HL-60/S4 treated with retinoic acid at 250 ng/mL for 4 days and 3 days (cell line): ENCODE results near the gene F2RL2.
"Not testable (repeated sequence)": the region's sequence is repeated elsewhere in the genome, so short reads cannot be mapped to it uniquely, and the experiment has no call there.

Experiments
- in situ Hi-C: fragments of 300-500 bp; cut with MboI; formaldehyde crosslinking; loops from 2 replicates; pipeline ENCODE4 v1.7.0; 2022; ENCODE audit warnings: low sequenced_read_pairs

F2RL2 gene

DNA sequence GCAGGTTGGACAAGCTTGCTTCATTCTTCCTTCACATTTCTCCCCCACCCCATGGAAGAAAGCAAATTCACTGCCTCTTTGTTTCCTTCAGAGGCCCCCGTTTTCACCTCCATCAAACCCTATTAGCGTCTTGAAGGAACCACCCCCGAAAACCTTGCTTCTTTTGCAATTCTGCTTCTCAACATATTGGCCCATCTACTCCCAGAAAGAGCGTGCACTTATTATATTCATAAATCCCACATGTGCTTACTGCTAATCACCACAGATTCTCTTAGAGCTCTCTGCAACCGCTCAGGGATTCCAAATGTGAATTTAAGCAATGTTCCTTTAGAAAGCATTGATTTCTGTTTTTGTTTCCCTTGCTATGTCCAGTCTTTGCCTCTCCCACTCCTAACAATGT, 1.1 kb downstream of the F2RL2 start:
- in situ Hi-C loops: no loop called here

DNA sequence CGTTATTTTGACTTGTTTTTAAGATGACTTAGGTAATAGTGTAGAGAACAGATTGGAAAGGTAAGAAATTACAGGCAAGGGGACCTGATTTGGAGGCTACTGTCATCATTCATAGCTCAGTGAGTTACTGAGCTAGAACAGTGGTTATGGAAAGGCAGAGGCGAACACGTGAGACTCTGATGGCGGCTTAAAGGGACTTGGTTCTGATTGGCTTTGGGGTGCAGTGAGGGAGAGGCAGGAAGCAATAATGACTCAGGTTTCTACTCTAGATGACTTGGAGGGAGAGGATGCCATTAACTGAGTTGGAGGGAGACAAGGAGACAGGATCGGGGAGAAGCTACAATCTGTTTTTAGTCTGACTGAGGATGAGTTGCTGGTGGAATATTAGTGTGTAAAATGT, 3.0 kb downstream of the F2RL2 start:
- in situ Hi-C loops: no loop called here

GRCh38 chr5:76617675-76618074, 5.5 kb downstream of the F2RL2 start:
- in situ Hi-C loops: no loop called here

- in situ Hi-C loops: no loop called here
Observed at GRCh38 chr5:76617229-76617628, 6.0 kb downstream of the F2RL2 start.

DNA sequence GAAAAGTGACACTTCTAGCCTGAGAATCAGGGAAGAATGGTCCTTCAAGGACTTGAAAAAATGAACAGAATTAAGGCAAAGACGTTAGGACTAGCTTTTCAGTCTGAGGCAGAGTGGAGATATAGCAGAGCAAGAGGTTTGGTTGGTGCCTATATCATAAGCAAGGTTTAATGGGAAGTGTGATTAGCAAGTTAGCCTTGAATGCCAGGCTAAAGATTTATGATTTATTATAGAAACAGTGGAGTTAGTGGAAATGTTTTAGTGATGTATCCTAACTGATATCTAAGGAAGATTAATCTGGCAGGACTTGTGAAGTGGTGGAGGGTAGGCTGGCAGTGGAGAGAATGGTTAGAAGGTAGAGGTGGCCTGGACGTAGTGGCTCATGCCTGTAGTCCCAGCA, 7.0 kb downstream of the F2RL2 start:
- in situ Hi-C loops: no loop called here

- in situ Hi-C loops: no loop called here
Observed at GRCh38 chr5:76615759-76616158, 7.4 kb downstream of the F2RL2 start.

DNA sequence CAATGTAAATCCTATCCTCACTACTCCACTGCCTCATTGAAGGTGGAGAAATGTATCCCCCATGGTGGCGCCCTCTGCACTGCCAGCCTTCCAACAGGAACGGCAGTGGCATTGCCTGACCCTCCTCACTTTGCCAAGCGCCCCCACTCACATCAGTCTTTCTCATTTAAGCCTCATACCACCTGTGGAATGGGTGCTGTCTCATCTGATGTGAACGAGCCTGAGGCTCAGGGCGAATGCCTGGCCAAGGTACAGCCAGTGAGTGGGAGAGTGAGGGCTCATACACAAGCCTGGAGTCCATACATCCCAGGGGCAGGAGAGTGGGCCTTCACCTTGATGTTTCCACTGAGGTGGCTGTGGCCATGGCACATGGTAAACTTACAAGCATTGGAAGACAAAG, 10.3 kb downstream of the F2RL2 start:
- in situ Hi-C loops: no loop called here

DNA sequence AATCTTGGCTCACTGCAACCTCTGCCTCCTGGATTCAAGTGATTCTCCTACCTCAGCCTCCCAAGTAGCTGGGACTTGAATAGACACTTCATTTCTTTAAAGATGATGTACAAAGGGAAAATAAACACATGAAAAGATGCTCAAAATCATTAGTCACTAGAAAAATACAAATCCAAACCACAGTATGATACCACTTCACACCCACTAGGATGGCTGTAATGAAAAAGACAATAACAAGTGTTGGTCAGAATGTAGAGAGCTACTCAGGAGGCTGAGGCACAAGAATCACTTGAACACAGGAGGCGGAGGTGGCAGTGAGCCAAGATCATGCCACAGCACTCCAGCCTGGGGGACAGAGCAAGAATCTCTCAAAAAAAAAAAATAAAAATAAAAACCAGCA, 13.0 kb downstream of the F2RL2 start:
- in situ Hi-C loops: no loop called here

DNA sequence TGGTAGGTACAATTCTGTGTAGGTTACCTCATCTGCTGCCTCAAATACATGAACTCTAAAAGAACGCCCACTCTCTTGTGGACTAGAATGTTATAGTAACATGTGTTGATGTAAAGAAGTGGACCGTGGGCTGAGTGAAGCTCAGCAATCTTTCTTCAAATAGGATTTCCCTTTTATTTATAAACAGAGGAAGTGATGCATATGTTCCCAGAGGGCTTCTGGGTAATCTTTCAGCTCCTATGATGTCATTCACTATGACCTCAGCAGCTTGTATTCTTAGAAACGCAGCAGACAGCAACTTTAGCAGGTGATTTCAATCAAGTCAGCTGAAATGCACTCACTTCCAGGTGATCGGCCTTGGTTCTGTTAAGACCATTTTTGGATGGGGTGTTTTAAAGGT, 14.4 kb downstream of the F2RL2 start:
- in situ Hi-C loops: no loop called here

DNA sequence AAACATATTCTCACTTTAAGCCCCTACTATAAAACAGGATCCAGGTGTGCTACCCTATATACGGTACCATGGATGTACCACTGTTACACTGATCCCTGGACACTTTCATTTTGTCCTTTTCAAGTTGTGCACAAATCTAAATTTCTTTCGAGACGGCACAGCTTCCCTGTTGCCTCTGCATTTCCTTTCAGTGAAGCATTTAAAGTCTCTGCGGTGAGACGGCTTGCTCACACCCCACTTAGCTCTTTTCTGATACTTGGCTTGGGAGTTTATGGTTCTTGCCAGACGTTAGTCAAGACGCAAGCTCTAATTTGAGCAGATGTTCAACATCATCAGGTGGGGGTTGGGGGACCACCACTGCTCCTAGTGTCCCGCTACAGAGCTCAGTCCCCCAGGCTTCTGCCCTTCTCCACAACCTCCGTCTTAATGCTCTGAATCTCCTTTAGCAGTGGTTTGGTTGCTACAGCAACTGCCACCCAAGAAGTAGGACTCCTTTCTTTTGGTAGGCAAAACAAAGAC, 15.8 kb downstream of the F2RL2 start:
- in situ Hi-C loops: no loop called here

GRCh38 chr5:76606701-76607100, 16.5 kb downstream of the F2RL2 start:
- in situ Hi-C loops: no loop called here

DNA sequence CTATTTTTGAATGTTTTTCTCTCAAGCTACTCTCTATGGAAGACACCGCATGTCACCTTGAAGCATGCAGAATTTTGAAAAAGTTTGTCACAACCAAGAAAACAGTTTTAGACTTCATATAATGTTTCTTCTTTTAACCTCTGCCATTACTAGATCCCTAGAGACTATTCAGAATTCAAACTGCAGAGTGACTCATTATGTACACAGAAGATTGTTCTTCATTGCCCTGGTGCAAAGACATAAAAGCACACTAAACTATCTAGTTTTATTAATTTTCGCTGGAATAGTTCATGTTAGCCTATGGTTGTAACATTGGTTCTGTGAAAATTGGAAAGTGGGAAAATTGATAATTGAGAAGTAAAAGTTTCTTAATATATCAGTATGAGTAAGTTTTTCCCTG, 18.4 kb downstream of the F2RL2 start:
- in situ Hi-C loops: no loop called here

DNA sequence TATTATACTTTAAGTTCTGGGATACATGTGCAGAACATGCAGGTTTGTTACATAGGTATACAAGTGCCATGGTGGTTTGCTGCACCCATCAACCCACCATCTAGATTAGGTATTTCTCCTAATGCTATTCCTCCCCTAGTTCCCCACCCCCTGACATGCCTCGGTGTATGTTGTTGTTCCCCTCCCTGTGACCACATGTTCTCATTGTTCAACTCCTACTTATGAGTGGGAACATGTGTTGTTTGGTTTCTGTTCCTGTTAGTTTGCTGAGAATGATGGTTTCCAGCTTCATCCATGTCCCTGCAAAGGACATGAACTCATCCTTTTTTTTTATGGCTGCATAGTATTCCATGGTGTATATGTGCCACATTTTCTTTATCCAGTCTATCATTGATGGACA, 19.2 kb downstream of the F2RL2 start:
- in situ Hi-C loops: not testable (repeated sequence)

DNA sequence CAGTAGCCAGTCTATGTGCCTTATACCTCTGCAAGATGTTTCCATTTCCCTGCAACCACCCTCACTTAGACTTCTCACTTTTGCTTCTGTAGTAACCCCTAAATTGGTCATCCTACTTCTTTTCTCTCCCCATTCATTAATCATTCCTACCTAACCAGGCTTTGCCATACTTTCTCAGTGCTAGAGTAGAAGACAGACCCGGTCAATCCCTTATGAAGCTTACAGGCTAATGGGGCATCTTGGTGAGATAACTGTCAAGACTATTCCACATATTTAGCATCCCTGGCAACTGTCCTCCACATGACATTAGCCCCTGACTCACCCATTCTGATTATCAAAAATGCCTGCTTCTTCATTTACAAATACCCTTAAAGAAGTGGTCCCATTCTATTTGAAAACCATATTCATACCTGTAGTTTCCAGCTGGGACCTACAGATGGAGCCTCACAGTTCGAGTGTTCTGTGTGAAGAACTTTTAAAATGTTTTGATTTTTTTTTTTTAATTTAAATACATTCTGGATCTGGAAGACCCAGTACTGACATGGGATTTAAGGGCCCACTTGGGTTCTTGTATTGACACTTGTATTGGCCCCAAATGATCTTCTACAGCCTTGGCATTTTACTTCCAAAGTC, 21.0 kb downstream of the F2RL2 start:
- in situ Hi-C loops: no loop called here

- in situ Hi-C loops: no loop called here
Observed at GRCh38 chr5:76601470-76601869, 21.7 kb downstream of the F2RL2 start.

GRCh38 chr5:76600716-76601115, 22.5 kb downstream of the F2RL2 start:
- in situ Hi-C loops: no loop called here

DNA sequence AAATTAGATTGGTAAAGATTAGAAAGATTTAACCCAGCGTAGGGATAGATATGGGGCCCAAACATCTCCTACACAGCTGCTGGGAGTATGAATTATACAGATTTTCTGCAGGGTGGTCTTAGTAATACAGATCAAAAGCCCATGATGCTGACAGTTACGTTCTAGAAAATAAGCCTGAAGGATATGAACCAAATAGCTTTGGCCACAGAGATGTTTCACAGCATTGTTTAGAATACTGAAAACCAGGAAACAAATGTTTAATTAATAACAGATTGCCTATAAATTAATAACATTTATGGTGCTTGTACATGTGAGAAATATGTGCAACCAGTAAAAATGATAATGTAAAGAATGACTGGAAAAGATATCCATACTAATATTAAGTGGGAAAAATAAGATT, 24.7 kb downstream of the F2RL2 start:
- in situ Hi-C loops: no loop called here

DNA sequence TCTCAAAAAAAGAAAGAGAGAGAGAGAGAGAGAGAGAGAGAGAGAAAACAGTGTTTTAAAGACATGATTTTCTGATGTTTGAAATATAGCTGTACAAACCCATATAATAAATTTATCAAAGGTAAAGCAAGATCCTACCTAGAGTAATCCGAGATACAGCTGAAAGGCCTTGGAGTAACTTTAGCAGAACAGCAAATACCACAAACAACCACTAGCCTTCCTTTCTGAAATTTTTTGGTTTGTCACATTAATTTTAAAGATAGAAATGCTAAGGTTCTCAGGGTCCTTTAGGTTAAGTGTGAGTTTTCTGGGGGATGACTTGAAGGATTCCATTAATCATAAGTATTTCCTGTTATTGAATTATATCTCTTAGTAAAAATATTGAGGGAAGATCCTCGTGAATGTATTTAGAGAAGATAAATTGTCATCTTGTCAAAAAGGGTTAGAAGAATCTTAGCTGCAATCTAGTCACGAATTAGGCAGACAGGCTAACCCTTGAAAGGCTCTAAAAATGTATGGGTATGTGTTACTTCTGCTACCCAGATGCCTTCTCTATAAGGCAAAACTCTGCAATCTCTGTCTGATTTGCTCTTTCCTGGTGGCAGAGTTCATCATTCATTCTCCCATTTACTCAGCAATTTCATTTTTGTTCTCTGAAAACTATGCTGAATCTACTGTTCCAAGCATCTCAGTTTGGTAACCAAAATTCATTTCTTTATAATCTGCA, 27.3 kb downstream of the F2RL2 start:
- in situ Hi-C loops: no loop called here

DNA sequence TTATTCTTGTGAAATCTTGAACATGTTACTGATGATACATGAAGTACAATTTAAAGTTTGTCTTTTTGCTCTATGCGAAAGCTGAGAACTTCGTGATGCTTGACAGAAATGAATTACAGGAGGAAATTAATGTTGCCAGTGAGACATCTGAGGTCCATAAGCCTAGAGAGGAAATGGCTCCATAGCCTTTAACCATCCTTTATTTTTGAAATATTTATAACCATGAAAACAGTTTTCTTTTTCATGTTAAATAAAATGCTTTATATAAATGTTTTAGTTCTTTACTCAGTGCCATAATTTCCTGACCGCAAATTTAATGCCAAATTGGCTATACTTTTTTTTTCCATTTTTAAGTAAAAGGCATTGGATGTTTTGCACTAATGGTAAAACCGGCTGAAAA, 29.1 kb downstream of the F2RL2 start:
- in situ Hi-C loops: no loop called here

DNA sequence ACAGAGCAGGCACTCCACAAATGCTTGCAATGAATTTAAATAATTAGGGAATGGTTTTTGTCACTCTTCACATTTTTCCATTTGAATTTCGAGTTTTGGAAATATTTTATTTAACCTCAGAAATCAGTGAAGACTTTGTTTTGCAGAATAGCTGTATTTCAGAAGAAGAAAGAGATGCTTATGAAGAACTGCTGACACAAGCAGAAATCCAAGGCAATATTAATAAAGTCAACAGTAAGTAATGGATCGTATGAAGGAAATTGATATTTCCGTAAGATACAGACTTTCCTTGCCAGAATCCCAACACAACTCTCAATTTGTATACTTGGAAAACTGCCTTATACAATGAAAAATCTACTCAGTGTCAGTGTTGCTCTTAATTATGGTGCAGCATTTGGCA, 30.5 kb downstream of the F2RL2 start:
- in situ Hi-C loops: no loop called here

DNA sequence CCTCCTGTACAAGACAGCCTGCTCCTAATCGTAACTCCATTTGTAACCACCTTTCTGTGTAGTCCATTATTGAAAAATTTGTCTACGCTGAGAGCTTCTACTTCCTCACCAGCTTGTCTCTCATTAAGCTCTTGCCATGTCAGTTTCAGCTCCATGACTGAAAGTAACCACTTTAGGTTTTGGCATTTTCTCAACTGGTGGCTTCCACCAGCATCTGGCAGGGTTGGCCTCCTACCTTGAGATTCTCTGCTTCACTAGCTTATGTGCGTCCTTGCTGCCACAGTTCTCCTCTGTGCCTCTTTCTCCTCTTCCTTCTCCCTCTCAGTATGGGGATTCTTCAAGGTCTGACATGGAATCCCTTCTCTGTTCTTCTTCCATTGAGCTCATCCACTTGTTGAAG, 31.8 kb downstream of the F2RL2 start:
- in situ Hi-C loops: no loop called here

- in situ Hi-C loops: no loop called here
Observed at GRCh38 chr5:76590027-76590426, 33.2 kb downstream of the F2RL2 start.

DNA sequence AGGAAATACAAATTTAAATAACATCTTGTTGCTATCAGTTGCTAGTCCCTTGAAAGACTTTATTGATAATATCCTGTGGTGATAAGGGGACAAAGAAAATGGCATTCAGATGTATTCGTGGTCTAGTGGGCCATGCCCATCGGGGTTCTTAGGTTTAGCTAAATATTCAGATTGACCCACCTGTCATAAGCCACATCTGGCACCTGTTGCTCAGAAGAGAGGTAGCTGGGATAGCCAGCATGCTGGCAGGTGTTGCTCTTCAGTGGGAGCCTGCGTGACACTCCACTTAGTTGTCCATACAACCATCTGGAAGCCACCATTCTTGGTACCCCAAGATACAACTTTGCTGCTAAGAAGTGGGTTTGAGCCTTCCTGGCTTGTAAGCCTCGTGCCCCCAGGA, 36.7 kb downstream of the F2RL2 start:
- in situ Hi-C loops: no loop called here
